Adrenal gland (tissue), 12 donors: ENCODE measurements around the gene SLC25A11. TPM values are rescaled to one million over a fixed set of nuclear protein-coding genes. Genes with fewer than 3 reads are reported as not detected.
A peak's percentile ranks its signal among the peaks of the same experiment; 100 is the strongest.
"Not testable (repeated sequence)": the region's sequence is repeated elsewhere in the genome, so short reads cannot be mapped to it uniquely, and the experiment has no call there.

Experiments used
- DNase-seq, 7 donors: peaks; one replicate each; pipeline ENCODE4 v3.0.0-alpha.2; 2019 to 2020
- H3K27ac ChIP-seq, 5 donors: fragments of 200-600 bp; sonication (generic) in 4 of 5; 1 replicate in 3 of 5; 2 replicates in 2 of 5; pipeline versions ENCODE4 v1.5.1 to v1.8.0; 2016 to 2020; ENCODE audit warnings: mild to moderate bottlenecking in 1 of 5
- H3K27me3 ChIP-seq: fragments of 200-600 bp; 2 replicates; pipeline ENCODE4 v1.8.0; 2021
- H3K36me3 ChIP-seq, 2 donors: fragments of 200-600 bp; replicated peaks in 1 of 2; 1 replicate in 1 of 2; 2 replicates in 1 of 2; pipeline versions ENCODE4 v1.5.1 to v1.8.0; 2018 to 2022
- H3K4me1 ChIP-seq, 2 donors: fragments of 200-600 bp; replicated peaks in 1 of 2; 1 replicate in 1 of 2; 2 replicates in 1 of 2; pipeline versions ENCODE4 v1.5.1 to v1.8.0; 2018 to 2021
- H3K4me3 ChIP-seq, 4 donors: fragments of 200-600 bp; sonication (generic) in 3 of 4; one replicate each; pipeline ENCODE4 v1.5.1; 2016 to 2018
- H3K9me3 ChIP-seq, 3 donors: fragments of 200-600 bp; sonication (generic) in 1 of 3; replicated peaks in 1 of 3; 1 replicate in 2 of 3; 2 replicates in 1 of 3; pipeline versions ENCODE4 v1.5.1 to v1.8.0; 2016 to 2021
- POLR2A ChIP-seq, 2 donors: fragments of 450-650 bp; IDR thresholded peaks; one replicate each; pipeline ENCODE4 v1.6.1; 2017; ENCODE audit warnings: antibody characterized with exemption in 2 of 2, mild to moderate bottlenecking in 2 of 2, moderate library complexity in 1 of 2
- WGBS, 4 donors: extraction: QIAGEN DNeasy Blood & Tissue Kit in 2 of 4; methylation state at CpG; one replicate each; pipeline versions ENCODE4 v1.1.5 to v1.1.7; 2013 to 2017; 5-methylcytosine and 5-hydroxymethylcytosine counted together
- intact Hi-C, 2 donors: fragments of 100-400 bp; cut with DNase I; formaldehyde crosslinking; loops; one replicate each; pipeline versions ENCODE4 v1.14.1 to v1.15.0; 2022 to 2023
- polyA plus RNA-seq, 3 donors: library from polyadenylated mRNA; stranded (reverse); fragments of 200-250 nt in 2 of 3; fragments of 350-450 nt in 1 of 3; fragmentation: Illumina TruSeq in 1 of 3; extraction: RNeasy Lipid Tissue Mini Kit (QIAGEN cat#74804) in 1 of 3; gene quantifications; one replicate each; pipeline ENCODE4 v1.2.3, GENCODE V29; 2013 to 2014
- total RNA-seq, 9 donors: library from RNA; depleted of rRNA in 4 of 9; stranded (reverse); fragments of >200 nt in 4 of 9; fragments of 120-200 nt in 1 of 9; fragmentation: NEBNext Ultra II Directional in 1 of 9; extraction: Animal tissue kit (Norgen Biotek cat#: 25700) in 1 of 9; gene quantifications; one replicate each; pipeline versions ENCODE4 v1.1.0 to v1.2.4, GENCODE V29; 2013 to 2023
- TF ChIP-seq, protein P1 (sequence below), 6 experiments: fragments of 450-650 bp in 4 of 6; fragments of 200-600 bp in 2 of 6; sonication (generic) in 1 of 6; IDR thresholded peaks; 1 replicate in 5 of 6; 2 replicates in 1 of 6; pipeline versions ENCODE4 v1.5.1 to v1.8.0; 2016 to 2021; ENCODE audit warnings: antibody characterized with exemption in 6 of 6, mild to moderate bottlenecking in 2 of 6, moderate library complexity in 1 of 6
- donor health status: healthy with polysubstance abuse.
- donor health status: Bipolar disorder and iron deficiency.
- donor health status: DM: yes; HTN: yes; CAD: no.
- donor health status: DM: no; HTN: no; CAD: no.
- donor health status: DM: no; HTN: no; CAD: no.
- donor health status: DM: yes; HTN: yes; CAD: no.

SLC25A11 gene
- total and polyA plus RNA-seq, 12 donors: 37.8 to 77.7 (median 66.7) TPM

DNA sequence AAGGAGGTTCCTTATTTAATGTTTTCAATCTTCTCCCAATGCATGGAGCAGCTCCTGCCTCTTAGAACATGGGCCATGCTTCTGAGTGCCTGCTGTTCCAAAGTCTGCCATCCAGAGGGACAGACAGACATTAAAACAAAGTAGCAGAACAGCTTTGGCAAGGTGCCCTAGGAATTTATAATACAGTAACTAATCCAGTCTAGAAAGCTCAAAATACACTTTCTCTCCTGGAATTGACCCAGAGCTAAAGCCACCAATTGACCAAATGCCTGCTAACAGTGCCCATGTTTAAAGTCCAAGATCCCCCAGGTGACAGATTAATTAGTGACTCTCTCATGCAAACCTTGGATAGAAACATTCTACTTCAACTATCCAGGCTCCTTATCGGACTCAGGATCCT lies 25.9 kb downstream of the SLC25A11 start:
- no peak overlapping the region for H3K4me3 ChIP-seq
- H3K27me3 ChIP-seq: no peaks in the 10 kb centered on the region
- no peak for DNase-seq
- no peaks in the 10 kb centered on the region for H3K36me3 ChIP-seq
- H3K9me3 ChIP-seq: no peaks in the 10 kb centered on the region
- no peak overlapping the region for H3K27ac ChIP-seq
- peaks cover 0 to 3% of the 10 kb centered on the region in 2 donors for H3K4me1 ChIP-seq
- 83 to 91% (median 84%) methylated on average over 1 of the region's 1 CpG for whole genome bisulfite sequencing, 4 donors
- intact Hi-C loops: loop anchor here in 1 of 2 donors (5.0 kb wide), 1 partner anchor 148 kb away; no protein-coding TSS in a partner anchor
- TF ChIP-seq, protein P1, sequence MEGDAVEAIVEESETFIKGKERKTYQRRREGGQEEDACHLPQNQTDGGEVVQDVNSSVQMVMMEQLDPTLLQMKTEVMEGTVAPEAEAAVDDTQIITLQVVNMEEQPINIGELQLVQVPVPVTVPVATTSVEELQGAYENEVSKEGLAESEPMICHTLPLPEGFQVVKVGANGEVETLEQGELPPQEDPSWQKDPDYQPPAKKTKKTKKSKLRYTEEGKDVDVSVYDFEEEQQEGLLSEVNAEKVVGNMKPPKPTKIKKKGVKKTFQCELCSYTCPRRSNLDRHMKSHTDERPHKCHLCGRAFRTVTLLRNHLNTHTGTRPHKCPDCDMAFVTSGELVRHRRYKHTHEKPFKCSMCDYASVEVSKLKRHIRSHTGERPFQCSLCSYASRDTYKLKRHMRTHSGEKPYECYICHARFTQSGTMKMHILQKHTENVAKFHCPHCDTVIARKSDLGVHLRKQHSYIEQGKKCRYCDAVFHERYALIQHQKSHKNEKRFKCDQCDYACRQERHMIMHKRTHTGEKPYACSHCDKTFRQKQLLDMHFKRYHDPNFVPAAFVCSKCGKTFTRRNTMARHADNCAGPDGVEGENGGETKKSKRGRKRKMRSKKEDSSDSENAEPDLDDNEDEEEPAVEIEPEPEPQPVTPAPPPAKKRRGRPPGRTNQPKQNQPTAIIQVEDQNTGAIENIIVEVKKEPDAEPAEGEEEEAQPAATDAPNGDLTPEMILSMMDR (IDR thresholded peaks at IDR 0.05): no peak
- no peak for TF ChIP-seq POLR2A (IDR thresholded peaks at IDR 0.05)

DNA sequence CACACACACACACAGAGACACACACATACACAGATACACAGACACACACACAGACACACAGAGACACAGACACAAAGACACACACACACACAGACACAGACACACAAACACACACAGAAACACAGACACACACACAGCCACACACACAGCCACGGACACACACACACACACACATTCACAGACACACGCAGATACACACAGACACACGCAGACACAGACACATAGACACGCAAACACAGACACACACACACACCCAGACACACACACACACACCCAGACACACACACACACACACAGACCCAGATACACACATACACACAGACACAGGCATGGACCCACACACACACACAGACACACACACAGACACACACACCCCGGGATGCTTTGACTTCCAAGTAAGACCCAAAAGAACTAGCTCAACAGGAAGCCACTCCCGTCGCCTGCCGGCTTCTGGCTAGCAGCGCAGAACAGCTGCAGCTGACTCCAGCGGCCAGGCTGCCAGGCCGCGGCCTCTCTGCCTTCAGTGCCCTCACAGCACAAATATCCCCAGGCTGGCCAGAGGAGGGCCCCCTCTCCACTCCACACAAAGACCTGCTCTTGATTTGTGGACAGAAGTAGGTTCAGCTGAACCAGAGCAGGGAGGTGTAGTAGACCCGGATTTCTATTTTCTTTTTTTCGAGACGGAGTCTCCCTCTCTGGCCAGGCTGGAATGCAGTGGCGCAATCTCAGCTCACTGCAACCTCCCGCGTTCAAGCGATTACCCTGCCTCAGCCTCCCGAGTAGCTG lies 30.9 kb downstream of the SLC25A11 start:
- no peaks in the 10 kb centered on the region for H3K27me3 ChIP-seq
- peak overlapping the region in 2 of 5 donors; percentile 49 to 71 for H3K27ac ChIP-seq
- H3K4me3 ChIP-seq: no peak overlapping the region
- WGBS, 4 donors: 21 to 29% (median 24%) methylated on average over 12 to 20 of the region's 20 CpGs
- TF ChIP-seq, protein P1 (IDR thresholded peaks at IDR 0.05): peak; percentile 78 to 96 (median 91)
- no peak for TF ChIP-seq POLR2A (IDR thresholded peaks at IDR 0.05)
- intact Hi-C loops: loop anchor here in 1 of 2 donors (10.0 kb wide), 1 partner anchor 76 kb away; the partner anchor contains the start of gene CAMTA2
- H3K4me1 ChIP-seq: peaks cover 0 to 3% of the 10 kb centered on the region in 2 donors
- peak; percentile 84 to 96 (median 91) for DNase-seq
- no peaks in the 10 kb centered on the region for H3K36me3 ChIP-seq
- H3K9me3 ChIP-seq: no peaks in the 10 kb centered on the region

DNA sequence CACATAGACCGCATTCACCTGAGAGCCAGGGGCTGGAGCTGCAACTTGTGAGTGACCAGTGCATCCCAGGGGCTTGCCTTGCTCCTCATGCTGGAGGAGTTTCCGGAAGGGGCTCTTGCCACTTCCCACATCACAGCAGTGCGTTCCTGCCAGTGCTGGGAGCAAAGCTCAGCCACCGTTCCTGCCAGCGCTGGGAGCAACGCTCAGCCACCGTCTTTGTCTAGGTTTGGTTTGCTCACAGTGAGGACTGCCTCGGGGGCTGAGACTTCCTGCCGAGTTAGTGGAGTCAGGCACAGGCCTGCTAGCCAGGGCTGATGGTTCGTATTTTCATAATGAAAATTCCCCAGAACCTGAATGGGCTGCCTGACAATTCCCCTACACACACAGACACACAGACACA lies 31.5 kb downstream of the SLC25A11 start:
- Histone ChIP-seq H3K36me3 (no peaks in the 10 kb centered on the region), H3K27ac (peak overlapping the region in 1 of 5 donors; percentile 71), H3K4me3 (no peak overlapping the region), H3K4me1 (peaks cover 0 to 3% of the 10 kb centered on the region in 2 donors), H3K27me3 (no peaks in the 10 kb centered on the region), H3K9me3 (no peaks in the 10 kb centered on the region)
- no peak for DNase-seq
- intact Hi-C loops: loop anchor here in 1 of 2 donors (10.0 kb wide), 1 partner anchor 76 kb away; the partner anchor contains the start of gene CAMTA2
- TF ChIP-seq, protein P1 (IDR thresholded peaks at IDR 0.05): no peak
- no peak for TF ChIP-seq POLR2A (IDR thresholded peaks at IDR 0.05)
- WGBS, 4 donors: 50 to 72% (median 55%) methylated on average over 2 to 10 of the region's 10 CpGs

DNA sequence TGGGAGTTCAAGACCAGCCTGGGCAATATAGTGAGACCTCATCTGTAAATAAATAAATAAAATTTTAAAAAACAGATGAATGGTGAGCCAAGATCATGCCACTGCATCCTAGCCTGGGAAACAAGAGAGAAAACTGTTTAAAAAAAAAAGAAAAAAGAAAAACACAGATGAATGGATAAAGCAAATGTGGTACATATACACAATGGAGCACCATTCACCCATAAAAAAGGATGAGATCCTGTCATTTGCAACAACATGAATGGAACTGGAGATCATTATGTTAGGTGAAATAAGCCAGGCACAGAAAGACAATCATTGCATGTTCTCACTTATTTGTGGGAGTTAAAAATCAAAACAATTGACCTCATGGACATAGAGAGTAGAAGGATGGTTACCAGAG lies 33.2 kb downstream of the SLC25A11 start:
- intact Hi-C loops: loop anchor here in 1 of 2 donors (10.0 kb wide), 1 partner anchor 78 kb away; the partner anchor contains the start of gene CAMTA2
- not testable (repeated sequence) for H3K4me3 ChIP-seq, H3K36me3 ChIP-seq, DNase-seq, H3K27me3 ChIP-seq, H3K9me3 ChIP-seq, H3K27ac ChIP-seq, H3K4me1 ChIP-seq
